NCI-H1930 (cell line): ENCODE measurements around the gene CDC42BPA.
"Not testable (repeated sequence)": the region's sequence is repeated elsewhere in the genome, so short reads cannot be mapped to it uniquely, and the experiment has no call there.

Source experiments
- DNase-seq, 2 experiments: peaks; one replicate each; lab custom pipeline; 2025; lab: John Stamatoyannopoulos, UW

CDC42BPA gene

GRCh38 chr1:227306689-227307088 is 11.6 kb downstream of the CDC42BPA start:
- no peak for DNase-seq

- no peak for DNase-seq
Observed at GRCh38 chr1:227305894-227306626, 12.2 kb downstream of the CDC42BPA start.

- DNase-seq = no peak
Observed at GRCh38 chr1:227304665-227305064, 13.6 kb downstream of the CDC42BPA start.

GRCh38 chr1:227303662-227304061 is 14.6 kb downstream of the CDC42BPA start:
- DNase-seq = no peak

- no peak for DNase-seq
Observed at GRCh38 chr1:227300682-227301081, 17.6 kb downstream of the CDC42BPA start.

GRCh38 chr1:227299688-227300087 is 18.6 kb downstream of the CDC42BPA start:
- no peak for DNase-seq

GRCh38 chr1:227299241-227299627 is 19.1 kb downstream of the CDC42BPA start:
- no peak for DNase-seq

- no peak for DNase-seq
Observed at GRCh38 chr1:227298512-227299240, 19.6 kb downstream of the CDC42BPA start.

GRCh38 chr1:227297073-227297793 is 21.1 kb downstream of the CDC42BPA start:
- no peak for DNase-seq

GRCh38 chr1:227295609-227296008 is 22.7 kb downstream of the CDC42BPA start:
- DNase-seq = no peak

GRCh38 chr1:227285745-227286144 is 32.5 kb downstream of the CDC42BPA start:
- no peak for DNase-seq

- DNase-seq = no peak
Observed at GRCh38 chr1:227281371-227281770, 36.9 kb downstream of the CDC42BPA start.

- DNase-seq = no peak
Observed at GRCh38 chr1:227280836-227281235, 37.5 kb downstream of the CDC42BPA start.

- not testable (repeated sequence) for DNase-seq
Observed at GRCh38 chr1:227276156-227276693, 42.1 kb downstream of the CDC42BPA start.

- no peak for DNase-seq
Observed at GRCh38 chr1:227273557-227273956, 44.7 kb downstream of the CDC42BPA start.

- DNase-seq = no peak
Observed at GRCh38 chr1:227272428-227272827, 45.9 kb downstream of the CDC42BPA start.

GRCh38 chr1:227270554-227270953 is 47.7 kb downstream of the CDC42BPA start:
- DNase-seq = no peak

- no peak for DNase-seq
Observed at GRCh38 chr1:227268943-227269342, 49.3 kb downstream of the CDC42BPA start.

- DNase-seq = no peak
Observed at GRCh38 chr1:227265891-227266290, 52.4 kb downstream of the CDC42BPA start.

GRCh38 chr1:227263869-227264268 is 54.4 kb downstream of the CDC42BPA start:
- no peak for DNase-seq

GRCh38 chr1:227261501-227261900 is 56.8 kb downstream of the CDC42BPA start:
- DNase-seq = no peak

GRCh38 chr1:227260433-227260832 is 57.9 kb downstream of the CDC42BPA start:
- DNase-seq = no peak

- DNase-seq = no peak
Observed at GRCh38 chr1:227257964-227258363, 60.3 kb downstream of the CDC42BPA start.
